ENCODE measurements around the gene DGKZ.

Gene DGKZ

GRCh38 chr11:46381819-46382645 is 34.8 kb downstream of the DGKZ start:
- DNase-seq, result peak; percentile 57

DNA sequence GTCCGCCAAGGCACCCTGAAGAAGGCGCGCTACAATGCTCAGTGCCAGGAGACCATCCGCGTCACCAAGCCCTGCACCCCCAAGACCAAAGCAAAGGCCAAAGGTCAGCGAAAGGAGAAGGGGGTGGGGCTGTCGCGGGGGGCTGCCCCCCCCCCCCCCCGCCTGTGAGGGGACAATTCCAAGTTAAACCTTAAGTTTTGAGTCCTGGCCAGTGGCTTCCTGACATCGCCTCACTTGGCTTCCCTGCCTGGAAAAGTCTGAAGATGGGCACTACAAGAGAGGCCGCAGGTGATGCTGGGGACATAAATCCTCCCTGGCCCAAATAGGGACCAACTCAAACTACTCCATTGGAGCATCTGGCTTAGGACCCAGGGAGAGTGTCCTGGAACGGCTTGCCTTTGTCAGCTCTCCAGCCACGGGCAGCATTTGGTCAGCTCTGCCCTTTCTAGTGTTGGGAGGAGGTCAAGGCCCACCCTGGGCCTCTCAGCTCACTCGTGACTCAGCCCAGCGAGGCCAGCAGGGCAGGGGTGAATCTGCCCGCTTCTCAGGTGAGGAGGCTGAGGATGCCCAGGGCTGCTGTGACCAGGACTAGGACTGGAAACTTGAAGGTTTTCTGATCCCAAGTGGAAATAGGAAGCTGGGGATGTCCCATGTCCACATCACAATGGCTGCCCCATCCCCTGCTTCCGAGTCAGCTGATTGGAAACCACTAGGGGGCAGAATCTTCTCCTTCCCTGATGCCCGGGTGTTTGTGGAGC is 35.6 kb downstream of the DGKZ start:
- peak; percentile 77 for DNase-seq

- peak; percentile 65 for DNase-seq
These were observed 36.1 kb downstream of the DGKZ start for GRCh38 chr11:46383404-46383758.

DNA sequence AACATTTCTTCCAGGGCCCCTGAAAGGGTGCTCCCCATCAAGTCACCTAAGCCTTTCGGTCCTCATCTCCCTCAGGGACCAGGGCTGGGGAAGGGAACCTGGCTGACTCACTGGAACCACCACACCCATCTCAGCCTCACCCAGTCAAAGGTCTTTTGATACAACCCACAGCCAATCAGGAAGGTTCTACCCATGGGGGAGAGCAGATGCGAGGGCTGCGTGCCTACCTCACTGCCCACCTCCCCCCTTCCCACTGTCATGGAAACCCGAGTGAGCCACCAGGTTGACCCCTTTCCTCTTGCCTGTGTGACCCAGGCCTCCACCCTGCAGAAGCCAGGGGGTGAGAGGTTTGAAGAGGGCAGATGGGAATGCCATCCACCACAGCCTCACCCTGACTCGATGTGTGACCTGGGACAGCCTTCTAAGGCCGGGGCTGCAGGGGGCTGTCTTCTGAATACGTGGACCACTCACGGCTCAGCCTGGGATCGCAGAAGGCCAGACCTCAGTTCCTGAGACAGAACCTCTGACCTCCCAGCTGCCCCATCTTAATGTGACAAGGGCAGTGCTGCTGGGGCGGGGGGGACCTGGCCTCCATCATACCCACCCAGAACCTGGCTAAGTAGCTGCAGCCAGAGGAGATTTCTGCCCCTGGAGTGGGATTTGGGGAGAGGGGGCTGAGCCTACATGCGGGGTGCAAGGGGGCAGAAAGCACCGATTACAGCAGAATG is 36.9 kb downstream of the DGKZ start:
- DNase-seq, result no peak

- no peak for DNase-seq
These were observed 38.1 kb downstream of the DGKZ start for GRCh38 chr11:46385169-46386004.

GRCh38 chr11:46386005-46386578 is 38.8 kb downstream of the DGKZ start:
- DNase-seq, result no peak

DNA sequence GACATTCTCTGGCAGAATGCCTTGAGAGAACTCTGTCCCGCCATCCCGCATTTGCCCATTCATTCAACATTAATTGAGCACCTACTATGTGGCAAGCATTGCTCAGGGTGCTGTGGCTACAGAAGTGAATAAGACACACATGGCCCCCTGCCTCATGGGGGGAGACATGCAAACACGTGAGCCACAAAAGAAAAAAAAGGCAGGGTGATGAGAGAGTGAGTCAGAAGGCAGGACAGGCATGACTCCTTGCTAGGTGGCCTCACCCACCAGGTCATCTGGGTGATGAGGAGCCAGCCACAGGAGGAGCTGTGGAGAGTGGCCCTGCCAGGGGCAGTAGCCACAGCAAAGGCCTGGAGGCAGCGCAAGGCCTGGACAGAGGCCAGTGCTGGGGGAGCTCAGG is 39.4 kb downstream of the DGKZ start:
- no peak for DNase-seq

GRCh38 chr11:46387456-46387855 is 40.2 kb downstream of the DGKZ start:
- DNase-seq, result no peak

GRCh38 chr11:46387919-46388618 is 40.8 kb downstream of the DGKZ start:
- no peak for DNase-seq

GRCh38 chr11:46388619-46389449 is 41.6 kb downstream of the DGKZ start:
- DNase-seq, result peak; percentile 65

GRCh38 chr11:46389450-46390330 is 42.4 kb downstream of the DGKZ start:
- peak; percentile 83 for DNase-seq

DNA sequence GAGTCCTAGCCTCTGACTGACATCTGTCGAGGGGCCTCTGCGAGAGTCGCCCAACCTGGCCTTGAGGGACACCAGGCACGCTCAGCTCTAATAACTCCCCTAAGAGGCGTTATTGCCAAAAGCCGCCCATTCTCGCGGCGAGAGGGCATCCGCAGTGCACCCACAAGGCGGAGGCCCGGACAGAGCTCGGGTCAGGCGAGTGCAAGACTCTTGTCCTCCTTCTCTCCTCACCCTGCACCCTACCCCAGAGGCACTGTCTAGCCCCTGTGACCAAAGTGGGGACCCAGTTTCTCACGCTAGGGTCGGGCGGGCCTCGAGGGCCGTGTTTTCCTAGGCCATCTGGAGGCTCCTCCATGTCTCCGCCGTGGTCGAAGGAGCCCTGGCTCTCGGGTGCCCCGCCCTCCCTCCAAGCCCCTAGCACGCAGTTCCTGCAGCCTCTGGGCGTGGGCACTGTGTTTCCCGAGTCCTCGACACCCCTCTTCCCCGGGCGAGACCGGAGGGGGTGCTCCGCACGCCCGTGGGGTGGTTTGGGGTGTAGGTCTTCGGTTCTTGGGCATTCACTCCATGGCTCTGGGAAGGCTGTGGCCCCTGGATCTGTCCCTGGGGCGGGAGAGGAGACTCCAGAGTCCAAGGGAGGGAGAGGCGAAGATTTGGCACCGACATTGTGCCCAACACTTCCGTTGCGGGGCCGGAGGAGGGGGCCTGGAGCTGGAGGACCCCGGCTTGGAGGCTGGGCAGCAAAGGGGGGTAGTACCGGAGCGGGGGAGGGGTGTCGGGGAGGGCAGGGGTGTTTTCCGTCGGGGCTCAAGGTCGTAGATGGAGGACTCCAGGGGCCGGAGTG is 43.3 kb downstream of the DGKZ start:
- DNase-seq, result peak; percentile 48

GRCh38 chr11:46391186-46391577 is 43.9 kb downstream of the DGKZ start:
- DNase-seq, result peak; percentile 35

DNA sequence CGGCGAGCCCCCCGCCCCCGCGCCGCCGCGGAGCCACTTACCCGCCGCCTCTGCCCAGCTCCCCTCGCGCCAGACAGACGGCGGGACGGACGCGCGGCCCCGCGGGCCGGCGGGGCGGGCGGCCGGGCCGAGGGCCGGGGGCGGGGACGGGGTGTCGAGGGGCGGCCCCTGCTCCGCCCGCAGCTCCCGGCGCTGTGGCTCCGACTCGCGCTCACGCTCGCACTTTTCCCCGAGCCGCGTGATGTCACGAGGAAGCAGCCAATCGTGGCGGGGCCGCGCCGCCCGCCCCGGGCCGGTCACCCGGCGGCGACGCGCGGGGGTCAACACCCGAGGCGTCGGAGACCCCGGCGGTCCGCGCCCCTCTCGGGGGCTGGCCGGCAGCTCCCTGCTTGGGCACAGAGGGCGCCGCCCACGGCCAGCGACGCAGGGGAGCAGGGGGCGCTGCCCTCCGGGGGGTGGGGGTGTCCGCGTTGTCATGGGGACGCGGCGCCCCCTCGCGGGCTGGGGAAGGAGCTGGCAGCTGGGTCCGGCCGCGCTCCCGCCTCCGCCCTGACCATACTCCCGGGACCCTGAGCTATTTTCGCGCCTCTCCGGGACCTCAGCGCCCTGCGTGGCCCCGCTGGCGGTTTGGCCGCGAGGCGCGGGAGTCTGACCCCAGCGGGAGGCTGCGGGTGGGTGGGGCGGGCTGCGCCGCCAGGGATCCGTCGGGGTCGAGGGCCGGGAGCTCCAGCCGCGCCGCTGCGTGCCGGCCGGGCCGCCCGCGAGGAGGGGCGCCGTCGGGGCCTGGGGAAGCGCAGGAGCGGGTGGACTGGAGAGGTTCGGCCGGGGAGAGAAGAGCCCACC is 44.5 kb downstream of the DGKZ start, which contains the start of gene CHRM4:
Gene CHRM4 (minus strand): TSS at position 199 of the 843 bp plus-strand sequence. CDS start 5,219 bp downstream, outside the sequence.
- peak; percentile 82 for DNase-seq

- peak; percentile 61 for DNase-seq
These were observed 45.4 kb downstream of the DGKZ start for GRCh38 chr11:46392421-46393230.

- DNase-seq, result peak; percentile 51
These were observed 46.0 kb downstream of the DGKZ start for GRCh38 chr11:46393231-46393616.

GRCh38 chr11:46393759-46394158 is 46.5 kb downstream of the DGKZ start:
- DNase-seq, result no peak
